Left renal cortex interstitium (tissue), 4 donors: ENCODE data around the gene LACRT. TPM values are rescaled to one million over a fixed set of nuclear protein-coding genes. Genes with fewer than 3 reads are reported as not detected.
"Not testable (repeated sequence)": the region's sequence is repeated elsewhere in the genome, so short reads cannot be mapped to it uniquely, and the experiment has no call there.

Experiments used
- DNase-seq, 4 donors: peaks; one replicate each; pipeline ENCODE4 v3.0.0-alpha.2; 2013; ENCODE audit warnings: low read depth in 4 of 4, low spot score in 2 of 4, missing footprints in 1 of 4
- polyA plus RNA-seq, 4 donors: library from polyadenylated mRNA; unstranded; fragments of 120-200 nt; gene quantifications; one replicate each; pipeline ENCODE4 v1.2.1, GENCODE V29; 2013; ENCODE audit not compliant: insufficient read length in 4 of 4

The LACRT gene, protein sequence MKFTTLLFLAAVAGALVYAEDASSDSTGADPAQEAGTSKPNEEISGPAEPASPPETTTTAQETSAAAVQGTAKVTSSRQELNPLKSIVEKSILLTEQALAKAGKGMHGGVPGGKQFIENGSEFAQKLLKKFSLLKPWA
- not detected for polyA plus RNA-seq

- no peak for DNase-seq
Measured at GRCh38 chr12:54634795-54635194, at the start of gene LACRT. Gene LACRT, minus strand, starts transcription at chr12:54634895. Its CDS starts 54 bp downstream, at chr12:54634841.

DNA sequence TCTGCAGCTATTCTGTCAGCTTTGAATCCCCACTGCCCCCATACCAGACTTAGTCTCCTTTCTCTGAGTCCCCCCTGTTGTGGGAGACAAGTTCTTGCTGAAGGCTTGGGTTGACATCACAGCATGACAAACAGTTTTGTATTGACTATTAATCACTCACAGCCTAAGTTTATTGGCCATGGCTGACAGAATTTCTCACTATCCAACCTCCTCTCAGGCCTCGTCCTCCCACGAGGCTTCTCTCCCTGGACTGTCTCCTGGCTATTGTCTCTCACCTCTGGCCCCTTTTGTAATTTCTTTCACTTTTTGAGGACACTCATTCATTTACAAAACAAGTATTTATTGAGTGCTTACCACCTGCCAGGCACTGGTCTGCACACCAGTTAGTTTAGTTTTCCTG is 48.7 kb upstream of the LACRT start:
- DNase-seq: no peak

DNA sequence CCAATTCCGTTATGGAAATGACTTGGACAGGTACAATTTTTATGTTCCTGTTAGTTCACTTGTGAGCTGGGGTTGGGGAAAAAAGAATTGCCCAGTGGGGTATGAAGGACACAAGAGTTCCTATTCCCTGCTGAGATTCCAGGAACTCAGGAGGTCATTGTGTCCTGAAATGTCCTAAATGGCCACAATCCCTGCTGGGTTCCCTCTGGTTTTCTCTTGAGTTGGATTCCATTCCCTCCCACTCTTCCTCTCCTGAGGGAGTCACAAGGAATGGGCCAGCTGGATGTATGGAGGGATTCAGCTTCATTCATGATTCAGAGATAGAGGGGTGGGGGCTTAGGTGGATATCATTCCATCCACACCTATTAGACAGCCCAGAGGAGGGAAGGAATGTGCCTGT is 48.0 kb upstream of the LACRT start:
- DNase-seq: no peak

DNA sequence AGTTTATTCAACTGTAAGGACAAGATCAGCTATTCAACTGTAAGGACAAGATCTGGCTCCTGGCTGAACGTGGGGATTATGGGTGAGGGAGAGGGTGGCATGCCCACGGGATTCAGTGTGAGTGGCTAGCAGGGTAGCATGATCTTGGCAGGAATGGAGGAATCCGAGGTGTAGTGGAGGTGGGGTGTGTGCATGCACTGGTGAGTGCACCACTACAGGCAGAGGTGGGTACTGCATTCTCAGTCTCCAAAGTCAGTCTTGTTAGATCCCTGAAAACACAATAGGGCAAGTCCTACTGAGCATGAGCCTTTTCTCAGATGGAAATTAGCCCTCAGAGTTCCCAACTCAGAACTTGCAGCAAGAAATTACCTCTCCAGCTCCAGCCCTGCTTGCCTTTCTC is 45.7 kb upstream of the LACRT start:
- DNase-seq: no peak

GRCh38 chr12:54678131-54678530 is 43.4 kb upstream of the LACRT start:
- DNase-seq: no peak

DNA sequence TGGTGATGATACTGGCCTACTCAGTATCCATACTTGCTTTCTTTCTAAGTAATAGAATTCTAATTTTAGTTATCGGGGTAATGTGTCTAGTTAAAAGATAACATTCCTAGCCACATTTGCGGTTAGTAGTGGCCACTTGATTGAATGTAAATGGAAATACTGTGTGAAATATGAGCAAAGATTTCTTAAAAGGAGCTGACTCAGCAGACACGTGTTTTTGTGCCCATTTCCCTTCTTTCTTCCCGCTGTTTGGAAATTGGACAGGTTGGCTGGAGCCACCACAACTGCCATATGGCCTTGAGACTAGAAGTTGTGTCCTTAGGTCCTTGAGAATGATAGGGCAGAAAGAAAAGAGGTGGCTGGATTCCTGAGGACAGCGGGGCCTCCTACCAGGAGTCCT is 33.2 kb upstream of the LACRT start:
- DNase-seq: no peak

- no peak for DNase-seq
Measured at GRCh38 chr12:54666008-54666407, 31.3 kb upstream of the LACRT start.

GRCh38 chr12:54665022-54665635 is 30.4 kb upstream of the LACRT start:
- not testable (repeated sequence) for DNase-seq

DNA sequence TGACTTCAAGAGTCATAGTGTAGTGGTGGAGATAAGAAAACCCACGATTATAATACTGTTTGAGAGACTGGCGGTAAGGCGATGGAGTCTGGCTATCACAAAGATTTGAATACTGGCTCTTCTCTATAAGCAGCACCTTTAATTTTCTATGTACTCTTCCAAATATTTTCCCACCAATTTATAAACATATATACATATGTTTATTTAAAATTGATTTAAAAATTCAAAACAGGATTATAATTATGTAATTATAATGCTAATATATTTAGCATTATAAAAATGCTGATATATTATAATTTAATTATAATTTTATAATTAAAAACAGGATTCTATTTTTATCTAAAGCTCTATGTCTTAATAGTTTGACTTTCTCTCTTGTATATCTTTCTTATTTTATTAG is 28.9 kb upstream of the LACRT start:
- no peak for DNase-seq

DNA sequence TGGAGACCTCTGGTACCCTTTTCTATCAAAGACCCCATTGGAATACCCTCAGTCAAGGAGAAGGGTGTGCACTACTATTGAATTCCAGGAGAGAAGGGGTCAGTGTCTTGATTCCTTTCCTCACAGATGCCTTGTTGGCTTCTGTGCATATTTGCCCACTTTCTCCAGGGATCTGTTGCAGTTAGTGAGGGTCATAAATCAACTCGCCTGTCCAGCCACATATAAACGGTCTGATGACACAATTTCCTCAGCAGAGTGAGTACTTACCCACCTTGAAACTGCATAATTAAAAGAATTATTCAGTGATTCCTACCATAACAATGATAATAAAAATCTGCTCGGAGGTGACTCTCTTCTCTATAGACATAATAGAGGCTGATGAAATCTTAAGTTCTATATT is 27.3 kb upstream of the LACRT start:
- no peak for DNase-seq

- DNase-seq: no peak
Measured at GRCh38 chr12:54661048-54661447, 26.4 kb upstream of the LACRT start.

DNA sequence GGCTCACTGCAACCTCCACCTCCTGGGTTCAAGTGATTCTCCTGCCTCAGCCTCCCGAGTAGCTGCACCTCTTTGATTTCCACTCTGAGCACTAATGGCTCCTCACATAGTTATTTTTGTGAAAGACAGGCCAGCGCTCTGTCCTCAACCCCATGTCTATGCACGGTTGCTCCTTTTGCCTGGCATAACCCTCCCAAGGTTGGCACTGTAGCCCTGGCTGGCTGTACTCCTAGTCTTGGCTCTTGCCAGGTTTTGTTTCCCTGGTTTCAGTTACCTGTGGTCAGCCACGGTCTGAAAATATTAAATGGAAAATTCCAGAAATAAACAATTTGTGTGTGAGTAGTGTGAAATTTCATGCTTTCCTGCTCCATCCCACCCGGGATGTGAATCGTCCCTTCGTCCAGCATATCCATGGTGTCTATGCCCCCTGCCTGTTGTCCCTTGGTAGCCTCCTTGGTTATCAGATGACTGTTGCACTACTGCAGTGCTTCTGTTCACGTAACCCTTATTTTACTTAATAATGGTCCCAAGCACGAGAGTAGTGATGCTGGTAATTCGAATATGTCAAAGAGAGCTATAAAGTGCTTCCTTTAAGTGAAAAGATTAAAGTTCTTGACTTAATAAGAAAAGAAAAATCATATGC is 25.7 kb upstream of the LACRT start:
- no peak for DNase-seq

DNA sequence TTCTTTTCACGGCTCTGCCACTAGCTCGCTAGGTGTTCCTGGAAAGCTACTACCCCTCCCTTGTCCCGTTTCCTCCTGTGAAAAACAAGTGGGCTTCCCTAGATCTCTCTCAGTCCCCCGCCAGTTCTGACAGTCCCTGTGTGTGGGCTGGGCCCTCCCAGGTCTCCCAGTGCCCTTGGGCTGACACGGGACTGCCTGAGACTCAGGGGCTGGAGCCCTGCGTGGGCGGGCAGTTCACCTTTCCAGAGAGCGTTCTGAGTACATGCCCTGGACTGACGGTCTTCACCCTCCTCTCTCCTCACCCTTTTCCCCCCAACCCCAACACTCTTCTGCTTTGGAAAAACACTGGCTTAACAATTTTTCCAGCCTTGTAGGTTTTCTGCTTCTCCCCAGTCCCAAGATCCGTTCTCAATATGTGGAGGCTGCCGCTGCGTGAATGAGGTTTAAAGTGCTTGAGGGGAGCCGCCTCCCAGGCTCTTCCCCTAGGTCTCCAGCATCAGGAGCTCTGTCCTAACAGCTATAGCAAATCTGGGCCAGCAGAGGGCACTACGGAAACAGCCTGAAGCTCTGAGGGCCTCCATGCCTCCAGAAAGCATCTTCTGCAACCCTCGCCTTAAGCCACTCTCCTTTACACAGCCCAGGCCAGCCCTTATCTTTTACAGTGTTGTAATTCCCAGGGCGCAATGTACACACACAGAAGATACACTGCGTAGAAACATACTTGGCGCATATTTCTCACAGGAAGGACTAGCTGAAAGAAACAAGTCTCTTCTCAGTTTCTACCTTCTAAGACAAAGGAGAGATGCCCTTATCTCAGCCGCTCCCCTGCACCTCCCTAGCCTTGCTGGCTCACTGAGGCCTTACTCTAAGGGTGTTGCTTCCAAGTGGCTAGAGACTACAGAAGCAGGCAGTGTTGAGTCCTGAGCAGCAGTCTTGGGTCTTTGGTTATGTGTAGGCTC is 23.9 kb upstream of the LACRT start:
- DNase-seq: no peak

DNA sequence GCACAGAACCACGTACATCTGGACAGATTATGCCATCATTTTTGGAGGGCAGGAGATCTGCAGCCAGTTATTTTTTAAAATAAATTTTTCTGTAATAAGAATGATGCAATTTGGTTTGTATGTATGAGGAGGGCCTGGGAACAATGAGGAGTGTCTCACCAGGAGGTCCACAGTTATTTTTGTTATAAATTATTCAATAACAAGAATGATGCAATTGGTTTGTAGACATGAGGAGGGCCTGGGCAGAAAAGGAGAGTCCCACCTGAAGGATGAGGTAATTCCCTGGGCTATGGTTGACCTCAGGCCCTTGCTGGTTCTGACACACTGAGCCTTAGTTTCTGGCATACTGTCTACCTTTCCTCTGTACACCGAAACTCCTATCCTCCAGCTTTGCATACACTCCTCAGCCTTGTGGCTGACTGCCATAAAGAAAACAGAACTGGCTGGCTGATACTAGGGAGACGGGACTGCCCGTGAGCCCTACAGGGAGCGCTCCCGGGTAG is 22.5 kb upstream of the LACRT start:
- no peak for DNase-seq

DNA sequence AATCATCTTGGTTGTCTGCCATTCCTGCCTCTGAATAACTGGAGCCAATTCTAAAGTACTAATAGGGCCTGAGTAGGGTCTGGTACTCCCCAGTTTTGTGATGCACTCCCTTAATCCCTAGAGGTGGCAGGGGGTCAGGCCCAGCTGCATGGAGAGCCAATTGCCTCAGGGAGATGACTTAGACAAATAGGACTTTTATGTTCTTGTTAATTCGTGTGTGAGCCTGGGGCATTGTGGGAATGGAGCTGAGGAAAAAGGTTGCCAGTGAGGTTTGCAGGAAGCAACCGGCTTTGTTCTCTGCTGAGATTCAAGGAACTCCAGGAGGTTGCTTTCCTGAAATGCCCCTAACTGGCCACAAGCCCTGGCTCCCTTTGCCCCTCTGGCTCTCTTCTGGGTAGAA is 20.2 kb upstream of the LACRT start:
- no peak for DNase-seq

DNA sequence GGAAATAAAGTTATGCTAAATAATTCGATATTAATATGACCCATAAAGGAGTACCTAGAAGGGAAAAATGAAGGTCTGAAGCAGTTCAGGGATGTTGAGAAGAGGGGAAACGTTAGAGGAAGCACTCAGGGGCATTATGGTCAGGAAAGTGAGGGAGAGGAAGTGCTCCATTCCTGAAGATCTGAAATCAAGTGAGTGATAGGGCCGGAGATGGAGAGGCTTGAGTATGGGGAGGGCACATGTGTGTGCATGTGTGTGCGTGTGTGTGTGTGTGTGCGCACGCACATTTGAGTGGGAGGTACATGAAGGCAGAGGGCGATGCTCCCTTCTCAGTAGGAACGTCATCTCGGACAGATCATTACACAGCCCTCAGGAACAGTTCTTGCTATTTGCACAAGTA is 18.3 kb upstream of the LACRT start:
- no peak for DNase-seq

- DNase-seq: peak in 1 of 4 donors; percentile 23
Measured at GRCh38 chr12:54650889-54651288, 16.2 kb upstream of the LACRT start.

DNA sequence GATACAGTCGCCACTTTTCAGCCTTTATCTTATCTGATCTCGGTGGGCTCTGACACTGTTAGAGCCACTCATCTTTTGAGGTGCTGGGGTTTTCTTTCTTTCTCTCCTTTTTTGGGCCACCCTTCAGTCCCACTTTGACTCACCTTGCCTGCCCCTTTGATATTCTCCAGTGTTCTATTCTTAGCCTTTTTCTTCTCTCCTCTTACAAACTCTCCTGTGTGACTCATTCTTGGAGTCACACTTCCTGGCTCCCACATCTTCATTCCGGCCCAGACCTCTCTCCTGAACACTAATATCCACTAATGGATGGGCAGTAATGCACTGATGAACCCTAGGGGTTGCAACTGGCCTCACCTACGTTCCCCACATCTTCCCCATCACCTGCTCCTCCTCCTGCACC is 15.7 kb upstream of the LACRT start:
- no peak for DNase-seq

DNA sequence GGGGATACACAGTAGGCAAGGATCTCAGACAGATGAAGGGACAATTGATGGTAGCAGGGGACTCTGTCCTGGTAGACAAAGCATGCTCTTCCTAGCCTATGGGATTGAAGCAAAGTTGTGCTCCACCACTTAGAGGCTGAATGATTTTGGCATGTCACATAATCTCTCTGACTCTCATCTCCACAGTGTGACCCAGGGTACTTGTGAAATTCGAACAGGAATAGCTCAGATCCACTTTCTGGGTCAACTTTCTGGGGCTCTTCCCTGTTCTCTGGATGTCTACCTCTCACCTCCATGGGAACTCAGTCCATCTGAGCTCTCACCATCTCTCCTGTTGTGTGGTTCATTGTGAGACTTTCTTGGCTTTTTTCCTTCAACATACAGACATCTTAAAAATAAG is 15.1 kb upstream of the LACRT start:
- DNase-seq: no peak

GRCh38 chr12:54648265-54648664 is 13.6 kb upstream of the LACRT start, which contains the start of gene DCD:
Gene DCD, minus strand, starts transcription at chr12:54648365. Its CDS starts 62 bp downstream, at chr12:54648303.
- no peak for DNase-seq

DNA sequence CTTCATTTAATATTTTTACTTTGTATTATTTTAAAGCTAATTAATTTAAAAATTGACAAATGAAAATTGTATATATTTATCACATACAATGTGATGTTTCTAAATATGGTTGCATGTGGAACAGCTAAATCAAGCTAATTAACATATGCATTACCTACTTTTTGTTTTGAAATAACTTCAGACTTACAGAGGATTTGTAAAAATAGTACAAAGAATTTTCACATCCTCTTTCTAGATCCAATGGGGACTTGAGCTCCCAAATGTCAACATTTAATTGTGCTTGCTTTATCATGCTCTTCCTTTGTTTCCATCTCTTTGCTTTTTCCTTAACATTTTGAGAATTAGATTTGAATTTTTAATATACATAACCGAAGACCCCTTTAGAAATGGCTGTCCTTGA is 6.9 kb upstream of the LACRT start:
- DNase-seq: no peak
